ENCODE data around the gene NOX5. TPM values are rescaled to one million over a fixed set of nuclear protein-coding genes. Genes with fewer than 3 reads are reported as not detected.

The NOX5 gene
- total RNA-seq, 1 donor from 2014 or later, result 0.09 TPM

DNA sequence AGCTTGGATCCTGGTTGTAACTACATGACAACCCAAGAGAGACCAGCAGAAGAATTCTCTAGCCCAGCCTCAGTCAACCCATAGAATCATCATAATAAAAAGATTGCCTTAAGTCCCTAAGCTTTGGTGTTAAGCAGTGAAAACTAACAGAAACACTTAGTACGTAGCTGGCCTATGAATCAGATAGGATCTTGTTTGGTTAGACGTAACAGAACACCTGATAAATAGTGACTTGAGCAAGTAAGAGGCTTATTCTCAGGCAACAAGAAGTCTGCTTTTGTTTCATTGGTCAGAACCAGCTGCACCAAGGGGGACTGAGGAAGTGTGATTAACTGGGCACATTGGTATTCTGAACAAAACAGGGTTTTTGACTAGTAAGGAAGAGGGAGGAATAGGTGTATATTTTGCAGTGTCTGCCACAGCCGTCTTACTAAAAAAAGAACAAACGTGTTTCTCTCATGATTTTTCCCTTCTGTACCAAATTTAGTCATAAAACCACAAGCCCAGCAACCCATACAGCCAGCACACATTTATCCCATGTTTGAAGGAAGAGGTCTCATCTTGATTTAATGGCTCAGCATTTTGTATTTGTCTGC lies 92.6 kb downstream of the NOX5 start:
- no peak overlapping the region for H3K4me3 Mint-ChIP-seq (ENCODE audit: unreplicated experiment)
- Histone ChIP-seq H3K9me3 (ENCODE audit: insufficient read depth, low read depth, low read length) (no peaks in the 10 kb centered on the region), H4K20me1 (ENCODE audit: insufficient read depth, low read length) (no peaks in the 10 kb centered on the region), H3K4me3 (ENCODE audit: insufficient read depth, low read depth, low read length) (no peak overlapping the region), H3K36me3 (ENCODE audit: insufficient read depth, low read length) (no peaks in the 10 kb centered on the region), H3K4me1 (ENCODE audit: insufficient read depth, low read length) (no peaks in the 10 kb centered on the region), H3K27ac (ENCODE audit: low read depth, low read length) (no peak overlapping the region), H3K9ac (ENCODE audit: low read length) (no peak overlapping the region), H2AFZ (ENCODE audit: low read depth, low read length) (no peak overlapping the region), H3K27me3 (ENCODE audit: insufficient read depth, low read length) (peaks cover 57% of the 10 kb centered on the region), H3K79me2 (ENCODE audit: insufficient read depth, low read length) (no peaks in the 10 kb centered on the region), H3K4me2 (ENCODE audit: low read length) (no peak overlapping the region)
- H3K36me3 Mint-ChIP-seq (ENCODE audit: low read depth, unreplicated experiment), result no peaks in the 10 kb centered on the region
- peaks cover 3% of the 10 kb centered on the region for H3K4me1 Mint-ChIP-seq (ENCODE audit: low read depth, unreplicated experiment)
- H3K27ac Mint-ChIP-seq (ENCODE audit: unreplicated experiment), result no peak overlapping the region
- H3K9me3 Mint-ChIP-seq (ENCODE audit: unreplicated experiment), result no peaks in the 10 kb centered on the region
- peaks cover 23% of the 10 kb centered on the region for H3K27me3 Mint-ChIP-seq (ENCODE audit: low read depth, unreplicated experiment)
- DNase-seq (ENCODE audit: low read depth) (peak; percentile 4), FAIRE-seq (no peak)
- TF ChIP-seq EZH2 (IDR thresholded peaks at IDR 0.05; ENCODE audit: insufficient read depth, low read length), result no peak
- TF ChIP-seq, protein P1, sequence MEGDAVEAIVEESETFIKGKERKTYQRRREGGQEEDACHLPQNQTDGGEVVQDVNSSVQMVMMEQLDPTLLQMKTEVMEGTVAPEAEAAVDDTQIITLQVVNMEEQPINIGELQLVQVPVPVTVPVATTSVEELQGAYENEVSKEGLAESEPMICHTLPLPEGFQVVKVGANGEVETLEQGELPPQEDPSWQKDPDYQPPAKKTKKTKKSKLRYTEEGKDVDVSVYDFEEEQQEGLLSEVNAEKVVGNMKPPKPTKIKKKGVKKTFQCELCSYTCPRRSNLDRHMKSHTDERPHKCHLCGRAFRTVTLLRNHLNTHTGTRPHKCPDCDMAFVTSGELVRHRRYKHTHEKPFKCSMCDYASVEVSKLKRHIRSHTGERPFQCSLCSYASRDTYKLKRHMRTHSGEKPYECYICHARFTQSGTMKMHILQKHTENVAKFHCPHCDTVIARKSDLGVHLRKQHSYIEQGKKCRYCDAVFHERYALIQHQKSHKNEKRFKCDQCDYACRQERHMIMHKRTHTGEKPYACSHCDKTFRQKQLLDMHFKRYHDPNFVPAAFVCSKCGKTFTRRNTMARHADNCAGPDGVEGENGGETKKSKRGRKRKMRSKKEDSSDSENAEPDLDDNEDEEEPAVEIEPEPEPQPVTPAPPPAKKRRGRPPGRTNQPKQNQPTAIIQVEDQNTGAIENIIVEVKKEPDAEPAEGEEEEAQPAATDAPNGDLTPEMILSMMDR (IDR thresholded peaks at IDR 0.05; ENCODE audit: insufficient read depth, low read depth, low read length), result no peak

Other genes with a start within 250 kb of the NOX5 start
- gene ANP32A, start 193.8 kb upstream of the NOX5 start, total RNA-seq, result 121 and 138 TPM in 2 replicates
- gene SPESP1, start 84.2 kb upstream of the NOX5 start, total RNA-seq, result not detected in 2 replicates
- gene GLCE, start 145.9 kb downstream of the NOX5 start, total RNA-seq, result 13.3 and 13.6 TPM in 2 replicates